GM12878 (cell line): ENCODE measurements around the gene RETREG1. TPM values are rescaled to one million over a fixed set of nuclear protein-coding genes. Genes with fewer than 3 reads are reported as not detected.

Source experiments
- CUX1 ChIP-seq: IDR thresholded peaks from 2 replicates; pipeline ENCODE4 v1.6.1; 2012; ENCODE audit warnings: improper control_type of control experiment, low read depth, low read length; ENCODE audit not compliant: insufficient replicate concordance
- LARP7 ChIP-seq: fragments of 450-650 bp; IDR thresholded peaks from 2 replicates; pipeline ENCODE4 v1.6.1; 2017; ENCODE audit warnings: mild to moderate bottlenecking
- MEF2A ChIP-seq: IDR thresholded peaks from 2 replicates; pipeline ENCODE4 v1.6.1; 2011; ENCODE audit warnings: low read depth, mild to moderate bottlenecking, low read length, moderate library complexity; ENCODE audit not compliant: insufficient read depth
- MEF2B ChIP-seq: fragments of 450-650 bp; IDR thresholded peaks from 2 replicates; pipeline ENCODE4 v1.6.1; 2018; ENCODE audit warnings: mild to moderate bottlenecking, moderate library complexity; ENCODE audit not compliant: partially characterized antibody, poor library complexity, severe bottlenecking
- MLLT1 ChIP-seq: fragments of 450-650 bp; IDR thresholded peaks from 2 replicates; pipeline ENCODE4 v1.6.1; 2016; ENCODE audit warnings: mild to moderate bottlenecking
- MTA3 ChIP-seq: IDR thresholded peaks from 2 replicates; pipeline ENCODE4 v1.6.1; 2012; ENCODE audit warnings: low read length, inconsistent platforms, borderline replicate concordance
- NBN ChIP-seq: fragments of 450-650 bp; IDR thresholded peaks from 2 replicates; pipeline ENCODE4 v1.6.1; 2016
- PAX5 ChIP-seq: IDR thresholded peaks from 2 replicates; pipeline ENCODE4 v1.6.1; 2011; ENCODE audit warnings: low read depth, low read length, borderline replicate concordance
- PML ChIP-seq: IDR thresholded peaks from 2 replicates; pipeline ENCODE4 v1.6.1; 2012; ENCODE audit warnings: low read length, inconsistent platforms
- PRDM15 ChIP-seq: fragments of 450-650 bp; formaldehyde crosslinking; IDR thresholded peaks from 2 replicates; pipeline ENCODE4 v1.4.0; 2020; ENCODE audit warnings: mild to moderate bottlenecking, moderate library complexity
- RELB ChIP-seq: fragments of 450-650 bp; IDR thresholded peaks from 2 replicates; pipeline ENCODE4 v1.6.1; 2017; ENCODE audit warnings: low read depth, mild to moderate bottlenecking, moderate library complexity
- SMAD1 ChIP-seq: fragments of 450-650 bp; IDR thresholded peaks from 2 replicates; pipeline ENCODE4 v1.6.1; 2018; ENCODE audit warnings: mild to moderate bottlenecking, low read depth; ENCODE audit not compliant: partially characterized antibody
- SREBF1 ChIP-seq: IDR thresholded peaks from 2 replicates; pipeline ENCODE4 v1.6.1; 2012; ENCODE audit warnings: mild to moderate bottlenecking, low read length
- SRF ChIP-seq, 2 experiments: IDR thresholded peaks; 2 replicates each; pipeline ENCODE4 v1.6.1; 2011; ENCODE audit warnings: low read depth in 2 of 2, low read length in 2 of 2, mild to moderate bottlenecking in 1 of 2, moderate library complexity in 1 of 2
- YBX1 ChIP-seq: fragments of 450-650 bp; IDR thresholded peaks from 2 replicates; pipeline ENCODE4 v1.6.1; 2016; ENCODE audit warnings: antibody characterized with exemption
- ZSCAN29 ChIP-seq: fragments of 450-650 bp; IDR thresholded peaks from 2 replicates; pipeline ENCODE4 v1.6.1; 2017; ENCODE audit warnings: mild to moderate bottlenecking, moderate library complexity
- polyA plus RNA-seq, 11 experiments: library from polyadenylated mRNA; depleted of rRNA in 4 of 11; unstranded in 6 of 11; stranded (reverse) in 5 of 11; fragments of >200 nt; fragmentation: Nextera tagmentation in 4 of 11; fragmentation: Illumina TruSeq in 1 of 11; extraction: Ambion mirVana in 4 of 11; extraction: Trizol in 1 of 11; gene quantifications; 1 replicate in 1 of 11; 2 replicates in 10 of 11; pipeline versions ENCODE4 v1.2.1 to v1.2.3, GENCODE V29; 2011 to 2016; ENCODE audit warnings: inconsistent platforms in 2 of 11, missing spikeins in 2 of 11, low read depth in 1 of 11
- total RNA-seq, 4 experiments: library from RNA; depleted of rRNA in 3 of 4; stranded (reverse); fragments of >200 nt in 3 of 4; fragmentation: Illumina TruSeq in 1 of 4; extraction: Trizol in 1 of 4; gene quantifications; 2 replicates each; pipeline versions ENCODE4 v1.2.1 to v1.2.3, GENCODE V29; 2013 to 2021

The RETREG1 gene
- total and polyA plus RNA-seq, 10 of the 15 experiments (the other 5 are each of a cell fraction or from before 2014, with no cell fraction given), result 3.9 to 8.9 (median 6.4) TPM

GRCh38 chr5:16467363-16468219 lies 149.2 kb downstream of the RETREG1 start (continued):
- TF ChIP-seq MLLT1 (no peak), PAX5 (no peak), NBN (no peak), MEF2B (peak; percentile 39), LARP7 (no peak), SMAD1 (no peak), PRDM15 (CRISPR knock-in tag) (no peak), PML (peak; percentile 64; the same call in 1 of the 2 replicates), YBX1 (no peak), SRF (IDR thresholded peaks at IDR 0.05; ENCODE audit: low read depth in 2 of 2, low read length in 2 of 2) (0 out of 4 replicates have a peak, but pooled peaks of 1 of the 2 experiments have one; percentile 34), SREBF1 (no peak), CUX1 (no peak), MTA3 (peak; percentile 42; the same call in 1 of the 2 replicates), RELB (no peak), MEF2A (peak; percentile 74; the same call in 1 of the 2 replicates), ZSCAN29 (no peak)
